Measurements from ENCODE around the gene FBLN1. TPM values are rescaled to one million over a fixed set of nuclear protein-coding genes. Genes with fewer than 3 reads are reported as not detected.
"Not testable (repeated sequence)": the region's sequence is repeated elsewhere in the genome, so short reads cannot be mapped to it uniquely, and the experiment has no call there.

Gene FBLN1
- total RNA-seq, 1 donor from 2014 or later, result 0.26 TPM

DNA sequence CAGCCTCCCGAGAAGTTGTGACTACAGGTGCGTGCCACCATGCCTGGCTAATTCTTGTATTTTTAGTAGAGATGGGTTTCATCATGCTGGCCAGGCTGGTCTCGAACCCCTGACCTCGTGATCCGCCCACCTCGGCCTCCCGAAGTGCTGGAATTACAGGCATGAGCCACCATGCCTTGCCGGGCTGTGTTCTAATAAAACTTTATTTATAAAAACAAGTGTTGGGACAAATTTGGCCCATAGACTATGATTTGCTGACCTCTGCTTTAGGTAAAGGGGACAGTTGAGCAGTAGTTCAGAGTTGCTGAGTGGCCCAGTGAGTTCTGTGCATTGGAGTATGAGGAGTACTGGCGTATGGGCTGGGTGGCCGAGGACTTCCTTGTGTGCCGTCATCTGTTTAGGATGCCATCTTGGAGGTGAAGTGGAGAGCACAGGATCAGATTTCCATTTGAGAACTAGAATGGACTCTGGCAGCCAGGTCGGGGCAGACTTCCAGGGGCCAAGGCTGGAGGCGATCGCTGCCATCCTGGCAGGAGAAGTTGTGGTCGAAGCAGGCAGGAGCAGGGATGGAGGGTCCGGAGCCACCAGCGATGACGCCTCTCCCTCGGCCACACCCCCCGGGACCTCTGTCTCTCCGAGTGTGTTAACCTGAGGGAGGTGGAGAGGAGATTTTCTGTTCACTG, 43.8 kb downstream of the FBLN1 start:
- DNase-seq (ENCODE audit: low read depth in 2 of 2), result no peak

DNA sequence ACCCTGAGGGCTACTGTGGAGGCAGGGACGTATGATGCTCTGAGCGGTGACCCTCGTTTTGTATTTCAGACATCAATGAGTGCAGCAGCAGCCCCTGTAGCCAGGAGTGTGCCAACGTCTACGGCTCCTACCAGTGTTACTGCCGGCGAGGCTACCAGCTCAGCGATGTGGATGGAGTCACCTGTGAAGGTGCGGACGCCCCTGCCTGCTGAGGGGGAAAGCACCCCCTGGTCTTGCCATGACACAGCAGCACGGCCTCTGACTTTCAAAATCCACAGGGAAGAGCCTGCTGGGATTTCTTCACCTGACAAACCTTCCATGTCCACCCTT, 44.3 kb downstream of the FBLN1 start:
- no peak for DNase-seq (ENCODE audit: low read depth in 2 of 2)

DNA sequence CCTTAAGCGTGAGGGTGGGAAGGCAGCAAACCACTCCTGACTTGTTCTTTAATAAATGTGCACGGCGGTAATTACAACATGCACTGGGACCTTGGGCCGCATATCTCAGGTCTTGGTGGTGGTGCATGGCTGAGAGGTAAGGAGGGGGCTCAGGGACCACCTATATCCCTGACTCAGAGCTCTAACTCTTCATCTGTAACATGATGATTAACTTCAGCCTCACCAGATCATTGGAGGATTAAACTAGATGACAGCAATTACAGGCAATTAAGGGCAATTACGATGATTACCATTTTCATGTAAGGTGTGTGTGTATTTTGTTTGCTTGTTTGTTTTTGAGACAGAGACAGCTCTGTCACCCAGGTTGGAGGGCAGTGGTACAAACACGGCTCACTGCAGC, 45.0 kb downstream of the FBLN1 start:
- DNase-seq (ENCODE audit: low read depth in 2 of 2), result no peak

DNA sequence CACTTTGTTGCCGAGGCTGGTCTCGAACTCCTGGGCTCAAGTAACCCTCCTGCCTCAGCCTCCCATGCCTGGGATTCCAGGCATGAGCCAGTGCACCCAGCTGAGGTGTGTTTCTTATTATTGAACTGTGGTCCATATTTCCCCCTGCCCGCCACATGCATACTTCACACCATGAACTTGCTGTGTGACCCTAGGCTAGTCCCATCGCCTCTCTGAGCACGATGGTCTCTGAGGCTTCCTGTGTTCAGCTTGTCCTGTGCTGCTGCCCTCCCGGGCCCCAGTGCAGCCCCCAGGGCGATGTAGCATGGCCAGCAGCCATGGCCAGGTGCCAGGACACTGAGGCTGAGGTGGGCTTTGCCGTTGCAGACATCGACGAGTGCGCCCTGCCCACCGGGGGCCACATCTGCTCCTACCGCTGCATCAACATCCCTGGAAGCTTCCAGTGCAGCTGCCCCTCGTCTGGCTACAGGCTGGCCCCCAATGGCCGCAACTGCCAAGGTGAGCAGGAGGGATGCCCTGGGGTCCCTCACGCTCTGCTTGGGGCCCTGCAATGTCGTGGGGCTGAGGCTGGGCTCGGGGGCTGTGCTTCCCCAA, 45.7 kb downstream of the FBLN1 start:
- DNase-seq (ENCODE audit: low read depth in 2 of 2), result no peak

DNA sequence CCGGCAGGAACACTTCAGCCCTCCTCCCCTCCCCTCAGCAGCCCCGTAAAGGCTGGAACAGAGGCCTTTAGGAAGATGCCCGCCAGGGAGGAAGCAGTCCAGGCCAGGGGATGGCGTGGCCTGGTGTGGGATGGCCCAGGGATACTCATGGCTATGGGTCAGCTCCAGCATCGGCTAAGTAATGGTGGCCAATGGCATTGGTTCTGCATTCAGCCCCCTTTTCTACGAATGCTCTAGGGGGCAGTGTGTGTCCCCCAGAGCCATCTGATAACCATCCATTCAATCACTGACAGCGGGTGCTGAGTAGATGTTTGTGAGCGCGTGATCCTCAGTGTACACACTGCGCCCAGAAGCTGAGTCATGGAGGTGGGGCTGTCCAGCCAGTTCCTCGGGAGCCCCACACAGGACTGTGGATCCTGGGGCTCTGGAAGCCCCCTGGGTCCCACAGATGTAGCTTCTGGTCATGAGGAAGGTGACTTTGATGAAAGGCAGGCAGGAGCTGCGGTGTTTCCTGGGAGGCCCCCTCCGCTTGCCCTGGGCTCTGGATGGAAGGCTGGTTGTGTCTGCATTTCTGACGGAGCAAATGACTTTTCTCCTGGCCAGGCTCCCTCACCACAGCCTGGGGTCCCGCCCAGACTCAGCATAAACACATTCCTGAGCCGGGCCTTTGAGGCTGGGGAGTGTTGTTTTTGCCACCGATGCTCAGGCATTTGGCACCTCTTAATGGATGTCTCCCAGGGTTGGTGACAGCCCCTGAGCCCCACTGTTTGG, 46.5 kb downstream of the FBLN1 start:
- DNase-seq (ENCODE audit: low read depth in 2 of 2), result no peak

DNA sequence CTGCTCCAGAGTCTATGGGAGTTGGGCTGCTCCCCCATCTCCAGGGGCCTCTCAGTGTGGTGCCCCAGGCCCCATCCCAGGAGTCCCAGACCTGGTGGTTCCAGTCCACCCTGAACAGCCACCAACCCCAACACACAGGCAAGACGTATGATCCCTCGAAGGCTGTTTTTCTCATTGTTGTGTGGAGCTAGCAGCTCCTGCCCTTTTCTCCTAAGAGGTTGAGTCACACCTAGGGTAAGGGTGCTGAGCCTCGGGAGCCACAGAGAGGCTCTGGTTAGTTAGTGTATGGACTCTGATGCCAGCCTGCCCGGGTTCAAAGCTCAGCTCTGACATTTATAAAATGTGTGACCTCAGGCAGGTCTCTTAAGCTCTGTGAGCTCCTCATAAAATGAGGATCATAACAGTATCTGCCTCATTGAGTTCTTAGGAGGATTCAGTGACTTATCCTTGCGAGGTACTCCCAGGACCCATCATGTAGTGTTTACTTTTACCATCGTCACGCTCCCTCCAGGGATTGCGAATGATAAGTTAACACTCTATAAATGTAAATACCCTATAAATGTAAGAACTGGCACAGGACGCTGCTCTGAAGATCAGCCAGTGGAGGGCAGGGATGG, 47.2 kb downstream of the FBLN1 start:
- DNase-seq (ENCODE audit: low read depth in 2 of 2), result no peak

DNA sequence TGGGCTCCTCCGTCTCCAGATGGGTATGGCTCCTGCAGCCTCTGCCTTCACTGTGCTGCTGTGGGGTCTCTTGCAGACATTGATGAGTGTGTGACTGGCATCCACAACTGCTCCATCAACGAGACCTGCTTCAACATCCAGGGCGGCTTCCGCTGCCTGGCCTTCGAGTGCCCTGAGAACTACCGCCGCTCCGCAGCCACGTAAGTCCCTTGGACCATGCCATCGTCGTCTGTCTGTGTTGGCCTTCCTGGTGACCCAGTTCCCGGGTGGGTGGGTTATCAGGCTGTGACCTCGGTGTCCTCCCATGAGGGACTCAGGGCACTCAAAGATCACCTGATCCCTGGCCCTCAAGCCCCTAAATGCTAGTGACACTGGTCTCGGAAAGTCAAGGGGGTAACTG, 47.7 kb downstream of the FBLN1 start:
- DNase-seq (ENCODE audit: low read depth in 2 of 2), result no peak

DNA sequence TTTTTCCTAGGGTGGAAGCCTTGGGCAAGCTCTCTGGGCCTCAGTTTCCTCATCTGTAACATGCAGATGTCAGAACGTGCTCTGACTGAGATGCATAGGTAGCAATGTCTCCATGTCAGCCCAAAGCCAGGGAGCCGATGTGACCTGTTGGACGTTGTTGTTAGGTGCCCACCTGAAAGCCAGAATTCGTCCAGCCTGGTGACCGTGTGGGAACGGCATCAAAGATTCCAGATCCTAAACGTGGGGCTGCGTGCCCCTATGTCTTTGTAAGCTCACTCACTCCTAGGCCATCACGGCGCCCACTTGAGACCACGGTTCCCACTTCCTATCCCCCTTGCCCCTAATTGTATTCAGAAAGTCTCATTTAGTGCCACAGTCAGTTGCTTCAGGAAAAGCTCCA, 48.2 kb downstream of the FBLN1 start:
- no peak for DNase-seq (ENCODE audit: low read depth in 2 of 2)

DNA sequence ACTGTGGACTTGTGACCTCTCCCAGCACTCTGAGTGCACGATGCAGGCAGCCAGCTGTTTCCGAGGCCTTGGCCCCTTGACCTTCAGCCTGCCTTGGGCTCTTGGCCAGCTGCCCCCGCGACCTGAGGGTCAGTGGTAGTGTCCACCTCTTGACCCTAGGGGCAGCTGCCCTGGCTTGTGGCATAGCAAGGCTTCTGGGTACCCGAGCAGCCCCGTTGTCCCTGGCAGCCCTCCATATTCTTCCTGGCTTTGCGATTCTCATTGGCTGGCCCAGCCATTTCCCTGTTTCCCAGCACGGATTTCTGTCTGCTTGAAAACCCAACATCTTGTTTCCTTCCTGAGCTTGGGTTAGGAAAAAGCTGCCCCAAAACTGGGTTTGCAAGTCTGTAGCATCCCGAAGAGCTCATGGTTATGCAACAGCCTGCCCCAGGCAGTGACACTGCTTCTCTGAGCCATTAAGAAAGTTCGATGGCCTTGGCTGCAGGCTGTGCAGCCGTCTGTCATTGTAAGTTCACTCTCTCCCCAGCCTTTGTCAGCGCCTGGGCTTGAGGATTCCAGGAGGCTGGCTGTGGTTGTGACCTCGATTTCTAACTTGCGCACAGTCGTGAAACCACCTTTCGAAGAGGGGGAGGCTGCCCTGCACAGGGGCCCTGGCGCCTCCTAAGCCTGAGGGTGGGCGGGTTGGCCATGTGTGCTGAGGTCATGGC, 48.8 kb downstream of the FBLN1 start:
- no peak for DNase-seq (ENCODE audit: low read depth in 2 of 2)

DNA sequence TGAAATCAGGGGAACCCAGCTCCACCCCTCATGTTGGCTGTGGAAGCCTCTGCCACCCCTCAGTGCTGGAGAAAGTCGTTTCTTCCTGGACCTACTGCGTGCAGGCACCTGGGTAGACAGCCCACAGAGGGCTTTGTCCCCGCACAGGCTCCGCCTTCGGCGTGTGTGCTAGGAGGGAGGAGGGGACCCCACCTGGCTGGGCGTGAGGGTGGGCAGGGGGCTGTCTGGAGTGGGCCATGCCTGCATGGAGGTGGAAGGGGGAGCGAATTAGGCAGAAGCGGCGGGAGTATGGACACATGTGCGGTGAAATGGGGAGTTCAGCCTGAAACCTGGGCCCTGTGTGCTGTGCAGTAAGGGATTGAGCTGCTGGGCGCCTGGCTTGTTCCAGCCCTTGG, 49.3 kb downstream of the FBLN1 start:
- no peak for DNase-seq (ENCODE audit: low read depth in 2 of 2)

DNA sequence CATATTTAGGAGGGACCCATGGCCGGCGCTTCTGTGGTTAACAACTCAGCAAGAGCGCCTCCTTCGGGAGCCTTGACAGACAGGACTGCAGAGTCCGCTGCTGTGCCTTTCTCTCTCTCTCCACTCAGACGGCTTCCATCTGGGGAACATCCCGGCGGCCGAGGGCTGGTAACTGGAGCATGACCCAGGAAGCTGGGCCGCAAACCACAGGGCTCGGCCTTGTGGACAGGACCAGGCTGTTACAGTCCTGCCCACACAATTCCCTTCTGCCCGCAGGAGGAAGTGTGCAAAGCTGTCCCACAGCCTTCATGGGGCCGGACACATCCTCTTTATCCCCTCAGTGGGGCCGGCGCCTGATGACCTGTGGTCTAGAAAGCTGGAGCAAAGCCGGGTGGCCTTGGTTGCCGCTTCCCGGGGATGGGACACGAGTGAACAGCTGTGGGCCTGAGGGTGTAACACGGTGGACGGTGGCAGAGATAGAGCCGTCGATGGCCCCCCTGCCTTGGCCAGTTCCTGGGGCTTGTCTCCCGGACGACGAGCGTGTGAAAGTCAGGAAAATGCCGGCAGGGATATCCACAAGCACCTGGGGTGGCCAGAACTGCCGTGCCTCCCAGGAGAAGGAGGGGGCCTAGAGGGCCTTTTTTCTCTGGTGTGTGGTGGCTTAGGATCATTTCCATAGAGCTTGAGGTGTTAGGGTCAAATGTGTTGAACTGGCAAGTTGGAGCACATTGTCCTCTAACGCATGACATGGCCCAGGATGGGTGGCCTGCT, 50.1 kb downstream of the FBLN1 start:
- DNase-seq (ENCODE audit: low read depth in 2 of 2), result no peak

DNA sequence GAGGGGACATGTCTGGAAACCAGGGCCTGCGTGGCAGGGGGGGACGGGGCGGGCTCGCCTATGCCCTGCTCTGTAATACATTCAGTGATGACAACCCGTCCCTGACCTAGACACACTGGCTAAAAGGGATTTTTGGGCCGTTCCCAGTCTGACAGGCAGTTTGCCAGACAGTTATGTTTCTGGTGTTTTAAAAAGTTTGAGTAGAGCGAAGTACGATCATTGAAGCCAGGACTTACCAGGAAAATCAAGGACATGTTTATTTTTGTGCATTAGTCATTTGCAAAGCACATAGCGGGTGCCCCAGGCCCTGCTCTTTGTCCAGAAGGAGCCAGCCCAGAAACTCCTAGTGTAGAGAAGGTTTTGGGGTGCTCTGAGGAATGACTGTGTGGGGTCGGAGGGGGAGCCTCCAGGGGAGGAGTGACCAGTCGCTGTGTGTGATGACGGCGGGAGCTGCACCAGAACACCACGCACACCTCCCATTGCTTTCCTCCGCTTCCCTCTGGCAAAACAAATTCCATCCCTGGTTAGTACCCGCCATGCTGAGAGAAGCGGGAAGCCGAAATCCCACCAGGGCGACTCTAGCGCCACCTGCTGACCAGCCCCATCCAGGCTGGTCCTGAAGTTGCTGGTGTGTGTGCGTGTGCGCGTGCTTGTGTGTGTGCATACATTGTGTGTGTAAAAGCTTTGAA, 50.8 kb downstream of the FBLN1 start:
- DNase-seq (ENCODE audit: low read depth in 2 of 2), result peak; percentile 50 to 73

DNA sequence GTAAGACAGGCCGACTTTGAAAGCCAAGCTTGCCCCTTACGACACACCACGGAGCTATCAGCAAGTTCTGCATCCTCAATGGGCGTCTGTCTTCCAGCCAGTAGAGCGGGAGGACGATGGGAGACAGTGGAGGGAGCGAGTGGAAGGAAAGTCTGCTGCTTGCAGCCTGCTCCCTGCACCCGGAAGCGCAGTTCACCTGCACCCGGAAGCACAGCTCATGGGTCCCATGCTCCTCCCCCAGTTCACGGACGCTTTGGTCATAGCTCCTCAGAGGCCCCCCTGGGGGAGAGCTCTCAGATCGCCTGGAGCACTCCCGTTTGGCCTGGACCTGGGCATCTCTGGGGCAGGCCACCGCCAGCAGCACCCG, 51.3 kb downstream of the FBLN1 start:
- DNase-seq (ENCODE audit: low read depth in 2 of 2), result no peak

DNA sequence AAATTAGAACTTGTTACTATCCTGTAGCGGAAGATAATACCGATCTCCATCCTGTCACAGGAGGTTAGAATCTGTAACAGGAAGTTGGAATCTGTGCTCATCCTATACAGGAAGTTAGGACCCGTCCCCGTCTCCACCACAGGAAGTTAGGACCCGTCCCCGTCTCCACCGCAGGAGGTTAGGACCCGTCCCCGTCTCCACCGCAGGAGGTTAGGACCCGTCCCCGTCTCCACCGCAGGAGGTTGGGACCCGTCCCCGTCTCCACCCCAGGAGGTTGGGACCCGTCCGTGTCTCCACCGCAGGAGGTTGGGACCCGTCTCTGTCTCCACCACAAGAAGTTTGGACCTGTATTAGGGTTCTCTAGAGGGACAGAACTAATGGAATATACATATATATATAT, 52.2 kb downstream of the FBLN1 start:
- DNase-seq (ENCODE audit: low read depth in 2 of 2), result no peak

DNA sequence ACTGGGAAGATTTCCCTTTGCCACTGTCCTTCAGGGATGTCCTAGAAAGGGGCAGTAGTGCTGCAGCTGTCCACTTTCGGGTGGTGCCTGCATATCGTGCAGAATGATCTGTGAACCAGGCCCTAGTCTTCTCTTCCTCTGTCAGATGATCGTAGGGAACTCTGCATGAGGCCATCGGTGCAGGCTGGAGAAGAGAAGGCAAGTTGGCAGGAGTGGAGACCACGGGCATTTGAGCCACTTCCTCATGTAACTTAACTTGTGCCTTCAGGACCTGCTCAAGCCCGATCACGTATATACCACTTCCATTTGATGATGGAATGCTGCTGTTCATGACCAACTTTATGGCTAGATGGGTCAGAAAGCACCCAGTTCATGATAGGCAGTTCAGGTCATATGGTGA, 55.2 kb downstream of the FBLN1 start:
- DNase-seq (ENCODE audit: low read depth in 2 of 2), result not testable (repeated sequence)

DNA sequence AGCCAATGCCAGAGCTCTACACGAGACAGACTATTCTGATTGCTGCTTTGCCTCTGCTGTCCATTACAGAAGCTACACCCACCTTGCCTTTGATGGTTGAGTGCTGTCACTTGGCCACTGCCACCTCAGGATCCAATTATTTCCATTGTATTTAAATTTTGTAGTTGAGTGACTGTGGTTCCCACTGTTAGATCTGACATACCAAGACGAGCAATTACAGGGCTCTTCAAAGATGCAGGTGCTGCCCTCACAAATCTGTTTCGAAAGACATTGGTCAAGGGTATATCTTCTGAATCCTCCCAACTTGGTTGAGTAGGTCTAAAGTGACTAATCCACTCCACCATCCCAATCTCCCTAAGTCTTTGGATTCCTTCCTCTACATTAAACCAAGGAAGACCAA, 57.4 kb downstream of the FBLN1 start:
- DNase-seq (ENCODE audit: low read depth in 2 of 2), result not testable (repeated sequence)

DNA sequence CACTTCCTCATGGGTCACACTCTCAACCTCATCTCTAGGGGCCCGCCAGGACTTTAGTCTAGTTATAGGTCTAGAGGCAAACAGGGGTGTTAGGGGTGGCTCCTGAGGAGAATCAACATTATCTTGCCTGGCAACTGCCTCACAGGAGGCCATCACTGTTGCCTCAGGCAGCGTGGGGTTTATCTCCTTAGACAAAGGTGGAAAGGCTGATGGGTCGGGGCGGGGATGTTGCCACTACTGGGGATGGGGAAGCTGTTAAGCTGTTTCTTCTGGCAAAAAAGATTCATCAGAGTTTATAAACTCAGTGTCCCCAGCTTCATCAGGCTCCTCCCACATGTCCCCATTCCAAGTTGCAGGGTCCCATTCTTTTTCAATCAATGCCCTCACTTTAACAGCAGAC, 58.1 kb downstream of the FBLN1 start:
- not testable (repeated sequence) for DNase-seq (ENCODE audit: low read depth in 2 of 2)

DNA sequence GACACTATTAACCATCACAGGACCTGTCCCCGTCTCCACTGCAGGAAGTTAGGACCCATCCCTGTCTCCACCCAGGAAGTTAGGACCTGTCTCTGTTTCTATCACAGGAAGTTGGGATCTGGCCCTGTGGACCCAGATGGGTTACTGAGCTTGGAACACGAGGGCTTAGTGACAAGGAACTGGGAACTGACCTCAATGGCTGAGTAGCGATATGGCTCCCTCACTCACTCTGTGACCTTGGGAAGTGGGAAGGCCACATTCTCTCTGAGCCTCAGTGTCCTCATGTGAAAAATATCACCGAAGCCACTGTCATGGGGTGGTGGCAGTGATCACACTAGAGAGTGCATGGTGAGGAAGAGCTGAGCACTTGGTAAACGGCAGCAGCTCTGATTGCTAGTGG, 59.4 kb downstream of the FBLN1 start:
- DNase-seq (ENCODE audit: low read depth in 2 of 2), result no peak

DNA sequence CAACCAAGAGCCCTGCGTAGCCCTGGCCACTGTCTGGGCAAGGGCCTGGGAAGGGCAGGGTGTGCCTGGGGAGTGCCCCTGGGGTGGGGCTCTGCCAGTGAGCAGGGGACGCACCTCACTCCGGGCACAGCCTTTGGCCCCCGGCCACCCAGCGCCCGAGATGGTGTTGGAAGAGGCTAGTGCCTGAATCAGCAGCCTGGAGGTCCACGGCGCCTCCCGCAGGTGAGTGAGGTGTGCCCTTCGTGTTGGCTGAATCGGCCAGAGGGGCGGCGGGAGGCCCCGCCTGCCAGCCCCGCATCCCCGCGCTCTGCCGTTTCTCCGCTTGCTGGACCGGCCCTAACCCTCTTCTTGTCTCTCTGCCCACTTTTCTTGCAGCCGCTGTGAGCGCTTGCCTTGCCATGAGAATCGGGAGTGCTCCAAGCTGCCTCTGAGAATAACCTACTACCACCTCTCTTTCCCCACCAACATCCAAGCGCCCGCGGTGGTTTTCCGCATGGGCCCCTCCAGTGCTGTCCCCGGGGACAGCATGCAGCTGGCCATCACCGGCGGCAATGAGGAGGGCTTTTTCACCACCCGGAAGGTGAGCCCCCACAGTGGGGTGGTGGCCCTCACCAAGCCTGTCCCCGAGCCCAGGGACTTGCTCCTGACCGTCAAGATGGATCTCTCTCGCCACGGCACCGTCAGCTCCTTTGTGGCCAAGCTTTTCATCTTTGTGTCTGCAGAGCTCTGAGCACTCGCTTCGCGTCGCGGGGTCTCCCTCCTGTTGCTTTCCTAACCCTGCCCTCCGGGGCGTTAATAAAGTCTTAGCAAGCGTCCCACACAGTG, 60.1 kb downstream of the FBLN1 start:
- DNase-seq (ENCODE audit: low read depth in 2 of 2), result no peak

All from dermis microvascular lymphatic vessel endothelial cell (primary cell).